Hematopoietic multipotent progenitor cell treated with erythropoietin and hydrocortisone succinate and interleukin-3 and kit ligand, for 6 days (in vitro differentiated cells): ENCODE data around the gene ROR2.
"Not testable (repeated sequence)": the region's sequence is repeated elsewhere in the genome, so short reads cannot be mapped to it uniquely, and the experiment has no call there.

Experiments
- DNase-seq: peaks from one replicate; pipeline ENCODE4 v3.0.0-alpha.2; 2015

ROR2 gene

GRCh38 chr9:91547081-91547480, 402.9 kb downstream of the ROR2 start:
- no peak for DNase-seq

GRCh38 chr9:91546574-91546973, 403.5 kb downstream of the ROR2 start:
- no peak for DNase-seq

DNA sequence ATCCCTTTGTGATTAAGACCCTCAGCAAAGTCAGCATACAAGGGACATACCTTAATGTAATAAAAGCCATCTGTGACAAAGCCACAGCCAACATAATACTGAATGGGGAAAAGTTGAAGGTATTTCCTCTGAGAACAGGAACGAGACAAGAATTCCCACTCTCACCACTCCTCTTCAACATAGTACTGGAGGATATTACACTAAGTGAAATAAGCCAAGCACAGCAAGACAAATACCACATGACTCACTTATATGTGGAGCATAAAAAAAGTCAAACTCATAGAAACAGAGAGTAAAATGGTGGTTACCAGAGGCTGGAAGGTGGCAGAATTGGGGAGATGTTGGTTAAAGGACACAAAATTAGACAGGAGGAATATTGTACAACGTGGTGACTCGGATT, 408.3 kb downstream of the ROR2 start:
- DNase-seq: no peak

- DNase-seq: not testable (repeated sequence)
Measured at GRCh38 chr9:91540506-91540905, 409.5 kb downstream of the ROR2 start.

DNA sequence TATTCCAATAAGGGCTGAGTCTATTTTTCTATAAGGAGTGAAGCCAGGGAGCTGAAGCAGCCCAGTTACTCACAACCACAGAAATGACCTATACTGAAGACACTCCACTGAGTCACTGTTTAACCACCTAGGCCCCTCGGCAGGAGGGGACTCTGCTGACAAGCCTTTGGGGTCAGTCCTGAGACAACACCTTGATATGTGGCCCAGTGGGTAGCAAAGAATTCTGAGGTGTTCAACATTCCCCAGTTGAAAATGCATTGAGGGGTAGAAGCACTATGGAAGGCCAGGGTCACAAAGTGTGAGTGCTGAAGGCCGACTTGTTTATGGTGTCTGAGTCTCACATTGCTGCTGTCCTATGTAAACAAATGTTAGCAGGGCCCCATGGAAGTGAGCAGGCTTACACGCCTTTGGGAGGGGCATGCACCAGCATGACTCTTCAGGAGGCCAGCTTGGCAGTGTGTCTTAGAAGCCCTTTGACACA, 413.8 kb downstream of the ROR2 start:
- no peak for DNase-seq

- DNase-seq: no peak
Measured at GRCh38 chr9:91534374-91534773, 415.7 kb downstream of the ROR2 start.

DNA sequence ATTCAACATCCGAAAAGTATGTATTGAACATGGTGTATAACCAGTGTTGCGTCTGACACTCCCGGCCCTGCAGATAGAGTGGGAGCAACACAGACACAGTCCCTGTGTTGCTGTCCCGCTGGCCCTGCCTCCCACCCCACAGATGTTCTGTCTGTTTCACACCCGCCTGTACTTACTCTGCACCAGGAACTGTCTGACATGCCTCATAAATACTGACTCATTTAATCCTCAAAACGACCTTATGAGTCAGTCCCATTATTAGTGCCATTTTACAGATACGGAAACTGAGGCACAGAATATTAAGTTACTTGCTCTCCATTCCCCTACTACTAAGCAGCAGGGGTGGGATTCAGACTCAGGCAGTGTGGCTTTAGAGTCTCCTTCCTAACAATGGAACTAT, 416.6 kb downstream of the ROR2 start:
- no peak for DNase-seq

GRCh38 chr9:91532325-91532724, 417.7 kb downstream of the ROR2 start:
- no peak for DNase-seq

- no peak for DNase-seq
Measured at GRCh38 chr9:91530829-91531228, 419.2 kb downstream of the ROR2 start.

DNA sequence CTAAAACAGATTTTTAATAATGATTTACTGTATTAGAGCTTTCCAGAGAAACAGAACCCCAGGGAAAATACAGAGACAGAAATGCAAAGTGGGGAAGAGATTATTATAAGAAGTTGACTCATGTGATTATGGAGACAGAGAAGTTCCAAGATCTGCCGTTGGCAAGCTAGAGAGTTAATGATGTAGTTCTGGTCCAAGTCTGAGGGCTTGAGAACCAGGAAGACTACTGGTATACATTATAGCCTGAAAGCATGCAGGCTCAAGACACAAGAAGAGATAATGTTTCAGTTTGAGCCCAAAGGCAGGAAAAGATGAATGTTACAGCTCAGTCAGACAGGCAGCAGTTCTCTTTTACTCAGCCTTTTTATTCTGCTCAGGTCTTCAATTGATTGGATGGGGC, 427.5 kb downstream of the ROR2 start:
- no peak for DNase-seq

GRCh38 chr9:91519520-91520277, 430.3 kb downstream of the ROR2 start:
- DNase-seq: no peak

GRCh38 chr9:91518462-91518861, 431.6 kb downstream of the ROR2 start:
- DNase-seq: no peak

DNA sequence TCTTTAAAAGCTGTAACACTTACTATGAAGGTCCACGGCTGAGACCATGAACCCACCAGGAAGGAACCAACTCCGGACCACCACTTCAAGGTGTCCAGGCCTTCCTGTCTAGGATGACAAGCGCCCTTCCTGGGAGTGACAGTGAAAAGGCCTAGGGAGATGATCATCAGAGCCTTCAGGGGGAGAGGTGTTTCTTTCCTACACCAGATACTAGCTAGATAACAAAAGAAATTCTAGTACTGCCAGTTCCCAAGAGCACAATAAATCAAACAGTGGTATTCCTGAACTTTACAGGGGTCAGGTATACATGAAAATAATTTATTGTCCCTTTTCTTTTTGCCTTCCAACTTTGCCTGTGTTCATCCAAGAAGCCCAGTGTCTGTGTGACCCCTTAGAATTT, 432.2 kb downstream of the ROR2 start:
- no peak for DNase-seq

- not testable (repeated sequence) for DNase-seq
Measured at GRCh38 chr9:91517332-91517731, 432.7 kb downstream of the ROR2 start.

DNA sequence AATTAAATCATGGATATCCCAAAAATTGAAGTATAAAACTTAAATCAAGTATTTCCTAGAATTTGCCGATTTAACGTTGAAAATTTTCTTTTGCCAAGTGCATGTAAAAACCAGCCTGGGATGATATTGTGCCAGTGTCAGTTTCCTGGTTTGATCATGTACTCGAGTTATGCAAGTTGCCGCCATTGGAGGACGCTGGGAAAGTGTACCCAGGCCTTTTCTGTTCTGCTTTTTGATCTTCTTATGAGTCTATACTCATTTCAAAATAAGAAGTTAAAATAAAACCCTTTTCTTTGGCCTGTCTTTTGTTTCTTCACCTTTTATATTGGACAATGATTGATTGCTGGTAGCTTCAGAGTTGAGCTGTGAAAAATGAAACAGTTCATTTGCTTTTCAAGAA, 433.3 kb downstream of the ROR2 start:
- no peak for DNase-seq

DNA sequence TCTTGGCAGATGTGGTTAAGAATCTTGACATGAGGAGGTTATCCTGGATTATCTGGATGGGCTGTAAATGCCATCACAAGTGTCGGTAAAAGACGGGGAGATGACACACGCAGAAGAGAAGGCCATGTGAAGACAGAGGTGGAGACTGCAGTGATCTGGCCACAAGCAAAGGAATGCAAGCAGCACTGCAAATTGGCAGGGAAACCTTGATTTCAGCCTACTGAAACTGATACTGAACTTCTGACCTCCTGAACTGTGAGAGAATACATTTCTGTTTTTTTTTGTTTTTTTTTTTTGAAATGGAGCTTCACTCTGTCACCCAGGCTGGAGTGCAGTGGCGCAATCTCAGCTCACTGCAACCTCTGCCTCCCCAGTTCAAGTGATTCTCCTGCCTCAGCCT, 433.9 kb downstream of the ROR2 start:
- no peak for DNase-seq

GRCh38 chr9:91515074-91515687, 434.8 kb downstream of the ROR2 start:
- peak; percentile 4 for DNase-seq
